Tibial artery (tissue), 4 donors: ENCODE measurements around the gene DOCK1.

Experiments
- DNase-seq, 2 donors: peaks; one replicate each; pipeline ENCODE4 v3.0.0-alpha.2; 2019
- H3K27ac ChIP-seq, 2 donors: fragments of 200-600 bp; sonication (generic) in 1 of 2; 1 replicate in 1 of 2; 2 replicates in 1 of 2; pipeline ENCODE4 v1.5.1; 2018 to 2019; ENCODE audit warnings: mild to moderate bottlenecking in 1 of 2
- H3K27me3 ChIP-seq, 2 donors: fragments of 200-600 bp; sonication (generic) in 1 of 2; one replicate each; pipeline versions ENCODE4 v1.5.1 to v1.6.0; 2016 to 2019
- H3K36me3 ChIP-seq, 3 donors: fragments of 200-600 bp; sonication (generic) in 2 of 3; one replicate each; pipeline ENCODE4 v1.5.1; 2016 to 2019; ENCODE audit warnings: mild to moderate bottlenecking in 2 of 3
- H3K4me1 ChIP-seq, 4 donors: fragments of 200-600 bp; sonication (generic) in 2 of 4; 1 replicate in 3 of 4; 2 replicates in 1 of 4; pipeline ENCODE4 v1.5.1; 2016 to 2019
- H3K4me3 ChIP-seq, 2 donors: fragments of 200-600 bp; sonication (generic) in 1 of 2; 1 replicate in 1 of 2; 2 replicates in 1 of 2; pipeline ENCODE4 v1.5.1; 2018 to 2019; ENCODE audit warnings: mild to moderate bottlenecking in 2 of 2
- H3K9me3 ChIP-seq, 3 donors: fragments of 200-600 bp; sonication (generic) in 1 of 3; one replicate each; pipeline ENCODE4 v1.5.1; 2016 to 2019
- intact Hi-C: fragments of 100-400 bp; cut with DNase I; formaldehyde crosslinking; loops from one replicate; pipeline ENCODE4 v1.15.0; 2023; ENCODE audit warnings: low total_unique reads
- TF ChIP-seq, protein P1 (sequence below), 2 experiments: fragments of 200-600 bp in 1 of 2; fragments of 450-650 bp in 1 of 2; IDR thresholded peaks; one replicate each; pipeline ENCODE4 v1.5.1; 2017 to 2019; ENCODE audit warnings: antibody characterized with exemption in 2 of 2, mild to moderate bottlenecking in 1 of 2, moderate library complexity in 1 of 2

DOCK1 gene

DNA sequence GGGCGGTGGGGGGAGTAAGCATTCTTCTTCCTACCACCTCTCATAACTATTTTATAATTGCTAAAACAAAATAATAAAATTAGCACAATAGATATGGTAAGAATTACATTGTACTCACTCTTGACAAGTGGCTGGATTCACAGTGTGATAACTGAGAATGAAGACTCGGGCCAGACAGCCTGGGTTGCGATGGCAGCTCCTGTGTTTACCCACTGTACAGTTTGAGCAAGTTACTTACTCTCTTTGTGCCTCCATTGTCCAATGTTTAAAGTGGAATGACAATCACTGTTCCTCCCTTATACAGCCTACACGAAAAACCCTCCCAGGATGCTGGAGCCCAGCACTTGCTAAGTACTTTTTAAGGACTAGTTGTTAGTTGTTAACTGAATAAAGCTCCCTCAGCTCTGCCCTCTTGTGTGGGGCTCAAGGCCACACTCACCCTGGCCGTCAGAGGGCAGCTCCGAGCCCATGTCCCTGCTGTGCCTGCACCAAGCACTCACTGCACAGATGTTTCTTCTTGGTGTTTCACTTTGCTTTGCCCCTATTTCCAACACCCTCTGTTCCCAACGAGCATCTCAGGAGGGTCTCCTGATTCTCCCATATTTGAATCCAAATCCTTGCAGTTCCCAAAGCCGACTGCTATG, 587.5 kb downstream of the DOCK1 start:
- Histone ChIP-seq H3K27me3 (peaks cover 0 to 16% of the 10 kb centered on the region in 2 donors), H3K36me3 (no peaks in the 10 kb centered on the region), H3K9me3 (no peaks in the 10 kb centered on the region), H3K4me3 (no peak overlapping the region), H3K4me1 (no peaks in the 10 kb centered on the region), H3K27ac (no peak overlapping the region)
- TF ChIP-seq, protein P1, sequence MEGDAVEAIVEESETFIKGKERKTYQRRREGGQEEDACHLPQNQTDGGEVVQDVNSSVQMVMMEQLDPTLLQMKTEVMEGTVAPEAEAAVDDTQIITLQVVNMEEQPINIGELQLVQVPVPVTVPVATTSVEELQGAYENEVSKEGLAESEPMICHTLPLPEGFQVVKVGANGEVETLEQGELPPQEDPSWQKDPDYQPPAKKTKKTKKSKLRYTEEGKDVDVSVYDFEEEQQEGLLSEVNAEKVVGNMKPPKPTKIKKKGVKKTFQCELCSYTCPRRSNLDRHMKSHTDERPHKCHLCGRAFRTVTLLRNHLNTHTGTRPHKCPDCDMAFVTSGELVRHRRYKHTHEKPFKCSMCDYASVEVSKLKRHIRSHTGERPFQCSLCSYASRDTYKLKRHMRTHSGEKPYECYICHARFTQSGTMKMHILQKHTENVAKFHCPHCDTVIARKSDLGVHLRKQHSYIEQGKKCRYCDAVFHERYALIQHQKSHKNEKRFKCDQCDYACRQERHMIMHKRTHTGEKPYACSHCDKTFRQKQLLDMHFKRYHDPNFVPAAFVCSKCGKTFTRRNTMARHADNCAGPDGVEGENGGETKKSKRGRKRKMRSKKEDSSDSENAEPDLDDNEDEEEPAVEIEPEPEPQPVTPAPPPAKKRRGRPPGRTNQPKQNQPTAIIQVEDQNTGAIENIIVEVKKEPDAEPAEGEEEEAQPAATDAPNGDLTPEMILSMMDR (IDR thresholded peaks at IDR 0.05): no peak
- intact Hi-C loops: no loop called here
- no peak for DNase-seq

DNA sequence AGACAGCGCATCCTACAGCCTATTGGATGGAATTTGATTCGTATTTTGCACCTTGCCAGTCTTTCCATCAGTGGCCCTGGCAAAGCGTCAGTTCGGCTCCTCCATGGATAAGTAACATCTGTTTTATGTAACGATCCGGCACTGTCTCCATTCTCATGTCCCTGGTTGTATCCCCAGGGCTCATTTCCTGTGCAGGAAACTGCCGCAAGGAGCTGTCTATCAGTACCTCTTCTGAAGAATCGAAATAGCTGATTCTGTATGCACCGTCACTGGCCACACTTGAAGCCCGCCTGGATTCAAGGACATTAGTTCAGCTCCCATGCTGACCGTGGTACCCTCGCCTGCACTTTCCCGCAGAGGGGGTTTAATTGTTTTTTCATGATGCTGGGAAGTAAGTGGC, 590.8 kb downstream of the DOCK1 start:
- Histone ChIP-seq H3K4me3 (no peak overlapping the region), H3K27me3 (peaks cover 0 to 18% of the 10 kb centered on the region in 2 donors), H3K27ac (no peak overlapping the region), H3K4me1 (no peaks in the 10 kb centered on the region), H3K36me3 (no peaks in the 10 kb centered on the region), H3K9me3 (no peaks in the 10 kb centered on the region)
- TF ChIP-seq, protein P1 (IDR thresholded peaks at IDR 0.05): no peak
- intact Hi-C loops: no loop called here
- DNase-seq: no peak

DNA sequence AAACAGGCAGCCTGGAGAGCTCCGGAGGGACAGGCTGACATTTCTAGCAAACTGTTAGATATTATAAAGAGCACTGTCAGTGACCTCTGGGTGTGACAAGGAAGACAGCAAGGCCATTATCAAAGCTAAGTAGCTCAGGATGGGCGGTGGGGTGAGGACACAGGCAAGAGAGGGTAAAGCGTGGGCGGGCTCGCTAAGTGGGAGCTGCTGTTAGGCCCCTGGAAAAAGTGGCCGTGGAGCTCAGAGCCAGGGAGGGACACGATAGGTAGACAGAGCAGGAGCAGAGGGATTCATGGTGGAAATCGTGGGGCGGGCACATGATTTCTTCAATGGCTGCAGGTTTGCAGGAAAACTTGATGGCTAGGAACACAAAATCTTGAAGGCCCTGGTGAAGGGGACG, 592.5 kb downstream of the DOCK1 start:
- TF ChIP-seq, protein P1 (IDR thresholded peaks at IDR 0.05): no peak
- Histone ChIP-seq H3K27ac (no peak overlapping the region), H3K36me3 (no peaks in the 10 kb centered on the region), H3K27me3 (peaks cover 0 to 20% of the 10 kb centered on the region in 2 donors), H3K4me3 (no peak overlapping the region), H3K4me1 (no peaks in the 10 kb centered on the region), H3K9me3 (no peaks in the 10 kb centered on the region)
- no peak for DNase-seq
- intact Hi-C loops: no loop called here

DNA sequence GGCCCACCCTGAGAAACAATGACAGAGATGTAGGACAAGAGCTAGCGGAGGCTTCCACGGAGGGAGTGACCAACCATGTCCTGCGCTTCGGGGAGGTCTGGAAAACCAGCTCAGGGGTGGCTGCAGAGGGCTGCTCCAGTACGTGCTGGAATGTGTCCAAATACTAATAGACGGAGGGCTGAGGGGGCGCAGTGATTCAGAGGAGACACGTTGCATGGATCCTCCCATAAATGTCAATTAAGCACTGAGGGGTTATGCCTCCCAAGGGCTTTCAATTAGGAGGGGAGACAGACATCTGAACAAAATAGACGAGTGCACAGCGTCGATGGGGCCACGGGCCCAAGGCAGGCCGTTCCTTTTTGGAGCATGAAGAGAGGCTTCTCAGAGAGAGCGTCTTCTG, 592.9 kb downstream of the DOCK1 start:
- TF ChIP-seq, protein P1 (IDR thresholded peaks at IDR 0.05): no peak
- no peak for DNase-seq
- intact Hi-C loops: no loop called here
- peaks cover 0 to 22% of the 10 kb centered on the region in 2 donors for H3K27me3 ChIP-seq
- H3K27ac ChIP-seq: no peak overlapping the region
- H3K36me3 ChIP-seq: no peaks in the 10 kb centered on the region
- no peaks in the 10 kb centered on the region for H3K9me3 ChIP-seq
- no peaks in the 10 kb centered on the region for H3K4me1 ChIP-seq
- no peak overlapping the region for H3K4me3 ChIP-seq

DNA sequence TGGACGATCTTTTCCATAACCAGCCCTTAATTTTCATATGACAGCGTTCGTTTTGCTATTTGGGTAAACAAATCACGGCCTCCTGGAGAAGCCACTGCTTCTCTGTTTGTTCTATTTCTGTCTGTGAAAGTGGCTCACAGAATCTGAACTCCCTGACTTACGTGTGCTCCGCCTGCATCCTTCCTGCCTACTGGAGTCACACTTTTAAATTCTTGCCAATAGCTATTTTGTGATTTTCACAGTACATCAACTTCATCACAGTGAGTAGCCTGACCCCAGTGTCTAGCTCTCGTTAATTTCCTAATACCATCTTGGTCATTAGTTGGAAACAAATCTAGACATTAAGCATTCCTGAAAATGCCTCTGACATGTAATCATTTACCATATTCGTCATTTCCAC, 594.9 kb downstream of the DOCK1 start:
- no peak for DNase-seq
- Histone ChIP-seq H3K36me3 (no peaks in the 10 kb centered on the region), H3K4me3 (no peak overlapping the region), H3K9me3 (no peaks in the 10 kb centered on the region), H3K4me1 (no peaks in the 10 kb centered on the region), H3K27me3 (peaks cover 0 to 28% of the 10 kb centered on the region in 2 donors), H3K27ac (no peak overlapping the region)
- TF ChIP-seq, protein P1 (IDR thresholded peaks at IDR 0.05): no peak
- intact Hi-C loops: no loop called here
